Dedifferentiated amniotic fluid mesenchymal stem cell (primary cell): Measurements from ENCODE around the gene VIL1.

ENCODE experiments used
- DNase-seq: peaks from one replicate; pipeline ENCODE4 v3.0.0-alpha.2; 2016; ENCODE audit errors: extremely low spot score

The VIL1 gene

DNA sequence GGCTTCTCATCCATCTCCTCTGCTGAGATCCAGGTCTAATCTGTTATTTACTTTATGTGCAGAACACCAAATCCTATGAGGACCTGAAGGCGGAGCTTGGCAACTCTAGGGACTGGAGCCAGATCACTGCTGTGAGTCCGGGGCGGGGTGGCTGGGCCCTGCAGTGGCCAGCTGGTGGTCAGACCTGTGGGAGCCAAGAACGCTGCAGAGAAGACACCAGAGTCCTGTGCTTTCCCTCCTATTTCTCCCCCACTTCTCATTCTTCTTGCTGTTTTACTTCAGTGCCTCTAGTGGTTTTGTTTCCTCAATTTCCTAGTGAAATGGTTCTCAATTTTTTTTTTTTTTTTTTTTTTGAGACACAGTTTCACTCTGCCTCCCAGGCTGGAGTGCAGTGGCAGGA lies 19.7 kb downstream of the VIL1 start:
- no peak for DNase-seq

DNA sequence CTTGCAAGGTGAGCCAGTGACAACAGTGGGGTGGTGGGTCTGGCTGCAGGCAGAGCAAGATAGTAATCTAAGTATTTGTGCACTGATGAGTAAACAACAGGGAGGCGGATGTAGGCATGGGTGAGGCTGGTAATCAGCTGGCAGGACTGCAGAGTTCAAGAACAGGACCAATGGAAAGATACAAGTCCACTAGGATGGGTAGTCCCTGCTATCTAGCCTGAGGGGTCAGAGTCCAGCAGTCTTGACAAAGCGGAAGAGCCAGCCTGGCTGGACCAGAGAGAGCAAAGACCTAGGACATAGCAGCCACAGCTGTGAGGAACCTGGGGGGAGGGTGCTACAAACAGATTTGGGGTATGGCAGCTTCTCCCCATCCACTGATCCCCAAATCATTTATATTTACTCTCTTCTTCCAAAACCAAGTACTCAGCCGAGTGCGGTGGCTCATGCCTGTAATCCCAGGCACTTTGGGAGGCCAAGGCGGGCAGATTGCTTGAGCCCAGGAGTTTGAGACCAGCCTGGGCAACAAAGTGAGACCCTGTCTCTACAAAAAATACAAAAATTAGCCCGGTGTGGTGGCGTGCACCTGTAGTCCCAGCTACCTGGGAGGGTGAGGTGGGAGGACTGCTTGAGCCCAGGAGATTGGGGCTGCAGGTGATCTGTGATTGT lies 25.9 kb downstream of the VIL1 start:
- no peak for DNase-seq

DNA sequence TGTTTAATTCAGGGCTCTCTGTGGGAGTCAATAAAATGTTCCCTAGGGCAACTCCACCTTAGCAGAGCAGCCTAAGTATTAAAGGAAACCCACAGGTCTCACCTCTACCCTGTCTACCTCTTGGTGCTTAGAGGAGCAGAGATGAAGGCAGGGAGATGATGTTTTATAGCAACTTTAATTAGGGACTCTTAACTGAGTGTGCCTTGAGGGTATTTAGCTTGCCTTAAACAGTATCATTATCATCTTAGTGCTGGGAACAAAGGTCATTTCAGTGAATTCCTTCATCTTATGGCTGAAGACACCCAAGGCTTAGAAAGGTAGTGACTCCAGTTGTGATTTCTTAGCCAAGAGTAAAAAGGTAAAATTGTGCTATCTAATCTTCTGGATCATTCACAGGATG lies 26.7 kb downstream of the VIL1 start:
- no peak for DNase-seq

DNA sequence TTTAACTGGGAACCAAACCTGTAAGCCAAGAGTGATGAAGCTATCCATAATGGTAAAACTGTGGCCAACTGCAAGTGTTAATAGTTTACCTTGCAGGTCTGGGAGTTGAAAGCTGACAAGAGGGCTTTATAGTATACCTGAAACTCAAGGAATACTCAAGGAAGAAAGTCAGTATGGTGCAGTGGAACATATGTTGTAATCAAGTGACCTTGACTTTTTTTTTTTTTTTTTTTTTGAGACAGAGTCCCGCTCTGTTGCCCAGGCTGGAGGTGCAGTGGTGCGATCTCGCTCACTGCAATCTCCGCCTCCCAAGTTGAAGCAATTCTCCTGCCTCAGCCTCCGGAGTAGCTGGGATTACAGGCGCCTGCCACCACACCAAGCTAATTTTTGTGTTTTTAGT lies 27.6 kb downstream of the VIL1 start:
- no peak for DNase-seq

DNA sequence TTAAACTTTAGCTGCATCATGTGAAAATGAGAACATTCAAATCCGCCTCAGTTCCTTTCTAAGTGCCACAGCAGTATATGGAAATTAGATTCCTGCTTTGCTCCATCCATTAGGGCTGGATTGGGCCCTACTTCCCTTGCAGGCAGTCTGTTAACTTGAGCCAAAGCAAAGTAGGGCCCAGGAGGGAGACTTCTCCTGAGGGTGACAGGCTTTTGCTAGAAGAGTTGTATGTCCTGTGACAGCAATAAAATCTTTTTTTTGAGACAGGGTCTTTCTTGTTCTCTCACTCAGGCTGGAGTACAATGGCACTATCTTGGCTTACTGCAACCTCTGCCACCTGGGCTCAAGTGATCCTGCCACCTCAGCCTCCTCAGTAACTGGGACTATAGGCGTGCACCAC lies 28.1 kb downstream of the VIL1 start:
- no peak for DNase-seq

DNA sequence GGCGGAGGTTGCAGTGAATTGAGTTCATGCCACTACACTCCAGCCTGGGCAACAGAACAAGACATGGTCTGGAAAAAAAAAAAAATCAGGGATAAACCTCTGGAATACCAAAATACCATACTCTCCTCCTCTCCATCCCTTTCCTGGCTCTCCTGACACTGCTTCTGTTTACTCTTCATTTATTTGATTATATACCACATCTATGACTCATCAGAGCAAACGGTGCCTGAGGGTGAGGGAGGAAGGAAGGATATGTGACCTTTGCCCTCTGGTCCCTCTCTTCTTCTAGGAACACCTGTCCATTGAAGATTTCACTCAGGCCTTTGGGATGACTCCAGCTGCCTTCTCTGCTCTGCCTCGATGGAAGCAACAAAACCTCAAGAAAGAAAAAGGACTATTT lies 30.0 kb downstream of the VIL1 start:
- DNase-seq, result no peak

DNA sequence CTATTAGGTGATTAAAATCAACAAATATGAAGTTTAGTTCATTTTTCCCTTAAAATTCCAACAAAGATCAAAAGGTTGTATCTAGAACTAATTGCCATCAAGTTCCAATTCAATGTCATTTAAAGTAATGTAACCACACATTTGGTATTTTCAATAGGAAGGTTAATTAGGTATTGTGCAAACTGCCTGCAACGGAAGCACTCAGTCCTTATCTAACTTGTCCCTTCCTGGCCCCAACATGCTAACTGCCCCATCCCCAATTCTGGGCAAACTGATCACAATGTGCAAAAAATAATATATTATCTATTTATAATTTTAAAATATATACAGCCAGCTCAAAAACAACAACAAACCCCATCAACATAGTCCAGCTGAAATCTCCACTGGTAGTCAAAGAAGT lies 33.2 kb downstream of the VIL1 start:
- no peak for DNase-seq

DNA sequence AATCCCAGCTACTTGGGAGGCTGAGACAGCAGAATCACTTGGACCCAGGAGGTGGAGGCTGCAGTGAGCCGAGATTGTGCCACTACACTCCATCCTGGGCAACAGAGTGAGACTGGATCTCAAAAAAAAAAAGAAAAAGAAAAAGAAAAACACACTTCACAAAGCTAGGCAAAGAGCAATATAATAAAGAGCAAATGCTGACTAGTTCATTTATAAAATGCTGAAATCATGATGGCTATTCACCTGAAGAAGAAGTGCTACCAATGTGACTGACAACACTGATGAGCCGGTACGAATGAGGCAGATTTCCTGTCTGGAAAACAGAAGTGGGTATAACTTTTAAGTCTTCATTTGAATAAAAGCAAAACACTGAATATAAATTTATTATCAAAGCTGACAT lies 37.9 kb downstream of the VIL1 start:
- no peak for DNase-seq

DNA sequence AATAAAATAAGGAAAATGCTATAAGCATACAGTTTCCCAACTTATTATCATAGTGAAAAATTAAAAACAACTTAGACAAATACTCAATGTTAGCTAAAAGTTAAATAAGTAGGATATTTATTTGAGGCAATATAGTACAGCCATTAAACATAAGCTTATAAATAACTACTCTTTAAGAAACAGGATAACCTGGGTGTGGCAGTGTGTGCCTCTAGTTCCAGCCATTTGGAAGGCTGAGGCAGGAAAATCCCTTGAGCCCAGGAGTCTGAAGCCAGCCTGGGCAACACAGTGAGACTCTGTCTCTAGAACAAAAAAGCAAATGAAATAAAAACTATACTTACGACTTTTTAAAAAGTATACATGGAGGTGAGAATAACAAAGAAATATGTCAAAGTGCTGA lies 39.7 kb downstream of the VIL1 start:
- DNase-seq, result no peak

DNA sequence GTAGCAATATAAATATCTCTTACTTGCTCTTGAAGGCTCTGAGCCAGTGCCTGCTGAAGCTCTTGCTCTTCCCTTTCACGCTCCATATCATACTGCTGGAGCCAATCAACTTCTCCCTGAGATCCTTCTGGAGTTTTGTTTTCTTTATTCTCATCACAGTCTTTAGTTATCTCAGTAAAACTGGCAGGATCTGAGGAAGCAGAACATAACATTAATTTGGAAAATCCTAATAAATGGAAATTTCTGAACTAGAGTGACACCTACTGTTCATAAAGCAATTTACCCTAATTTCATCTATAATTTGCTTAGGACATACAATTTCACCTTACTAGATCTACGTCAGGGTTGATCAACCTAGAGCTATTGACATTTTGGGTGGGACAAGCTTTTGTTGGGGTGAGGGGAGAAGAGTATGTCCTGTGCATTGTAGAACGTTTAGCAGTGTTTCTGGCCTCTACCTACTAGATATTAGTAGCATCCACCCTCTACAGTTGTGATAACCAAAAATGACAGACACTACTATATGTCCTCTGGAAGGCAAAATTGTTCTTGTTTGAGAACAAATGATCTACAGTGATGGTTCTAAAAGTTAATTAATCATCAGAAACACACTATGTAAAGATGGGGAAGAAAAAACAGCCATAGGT lies 47.2 kb downstream of the VIL1 start:
- DNase-seq, result peak; percentile 32

DNA sequence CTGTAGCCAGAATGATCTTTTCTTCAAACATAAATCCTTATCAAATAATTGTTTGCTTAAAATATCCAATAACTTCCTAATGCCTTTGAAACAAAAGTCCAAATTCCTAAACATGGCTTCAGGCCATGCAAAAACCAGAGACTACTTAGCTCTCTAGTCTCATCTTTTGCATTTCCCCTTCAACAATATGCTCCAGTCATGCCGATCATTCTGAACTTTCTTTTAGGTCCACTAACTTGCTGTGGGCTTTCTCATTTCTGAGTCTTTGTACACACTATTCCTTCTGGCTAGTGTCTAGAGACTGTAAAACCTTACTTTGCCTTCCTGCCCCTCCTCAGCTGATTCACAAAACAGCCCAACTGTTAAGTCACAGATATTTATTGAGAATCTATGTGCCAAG lies 51.5 kb downstream of the VIL1 start:
- DNase-seq, result no peak

DNA sequence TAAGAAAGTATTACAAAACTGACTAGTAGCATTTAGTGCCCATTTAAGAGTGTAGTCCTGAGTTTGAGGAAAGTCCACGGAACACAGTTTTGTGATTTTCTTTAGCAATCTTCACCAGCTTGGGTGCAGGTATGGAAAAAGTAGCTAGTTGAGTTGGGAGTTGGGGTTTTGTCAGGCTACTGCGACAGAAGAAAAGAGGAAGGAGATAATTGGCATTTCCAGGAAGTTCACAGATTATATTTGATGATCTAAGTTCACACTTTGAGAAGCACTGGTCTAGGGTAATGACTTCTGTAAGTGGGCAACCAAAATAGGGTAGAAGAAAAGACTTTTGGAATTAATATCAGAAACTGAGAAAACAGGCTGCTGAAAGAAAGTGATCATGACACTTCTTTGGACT lies 52.1 kb downstream of the VIL1 start:
- DNase-seq, result no peak

DNA sequence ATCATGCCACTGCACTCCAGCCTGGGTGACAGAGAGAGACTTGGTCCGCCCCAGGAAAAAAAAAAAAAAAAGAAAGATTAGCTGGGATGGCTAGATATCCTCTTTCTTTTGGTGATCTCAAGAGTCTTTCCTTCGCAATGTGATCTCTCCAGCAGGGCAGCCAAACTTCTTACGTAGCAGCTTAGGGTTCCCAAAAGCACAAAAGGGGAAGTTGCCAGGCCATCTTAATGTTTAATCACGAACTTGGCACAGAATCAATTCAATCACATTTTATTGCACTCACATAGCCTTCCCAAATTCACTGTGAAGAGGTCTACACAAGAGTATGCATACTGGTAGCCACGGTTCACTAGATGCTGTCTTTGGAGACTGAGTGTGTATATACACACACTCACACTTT lies 53.1 kb downstream of the VIL1 start:
- no peak for DNase-seq

DNA sequence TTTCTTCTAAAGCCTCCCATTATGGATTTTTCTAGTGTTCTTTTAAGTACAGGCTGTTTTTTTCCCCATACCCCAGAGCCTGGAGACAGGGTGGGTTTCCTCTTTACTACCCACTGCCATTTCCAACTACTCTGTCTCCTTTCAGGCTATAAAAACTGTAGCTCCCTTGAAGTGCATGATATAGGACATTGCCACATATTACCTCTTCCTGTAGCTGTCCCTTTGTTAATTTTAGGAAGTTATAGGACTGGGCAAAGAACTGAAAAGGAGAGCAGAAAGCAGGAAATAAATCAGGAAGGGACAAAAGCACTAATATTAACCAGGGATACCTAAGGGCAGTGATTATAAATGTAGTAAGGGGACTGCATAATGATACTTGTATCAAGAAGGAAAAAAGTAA lies 54.1 kb downstream of the VIL1 start:
- no peak for DNase-seq

DNA sequence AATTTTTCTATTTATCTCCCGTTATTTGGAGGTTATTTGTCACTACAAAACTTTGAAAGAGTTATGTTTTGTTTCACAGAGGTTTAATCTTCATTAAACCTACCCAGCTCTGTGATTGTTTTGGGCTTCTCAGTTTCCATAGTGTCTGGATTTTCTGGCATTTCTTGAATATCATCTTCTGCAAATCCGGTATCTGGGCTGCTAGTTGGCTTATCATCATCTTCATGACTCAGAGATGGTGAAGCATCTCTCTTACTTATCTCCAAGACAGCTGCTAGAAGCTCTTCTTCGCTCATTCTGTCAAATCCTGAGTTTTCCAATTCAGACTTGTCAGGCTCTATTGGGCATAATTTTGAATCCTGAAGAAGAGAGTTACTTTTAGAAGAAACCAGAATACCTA lies 55.6 kb downstream of the VIL1 start:
- no peak for DNase-seq

DNA sequence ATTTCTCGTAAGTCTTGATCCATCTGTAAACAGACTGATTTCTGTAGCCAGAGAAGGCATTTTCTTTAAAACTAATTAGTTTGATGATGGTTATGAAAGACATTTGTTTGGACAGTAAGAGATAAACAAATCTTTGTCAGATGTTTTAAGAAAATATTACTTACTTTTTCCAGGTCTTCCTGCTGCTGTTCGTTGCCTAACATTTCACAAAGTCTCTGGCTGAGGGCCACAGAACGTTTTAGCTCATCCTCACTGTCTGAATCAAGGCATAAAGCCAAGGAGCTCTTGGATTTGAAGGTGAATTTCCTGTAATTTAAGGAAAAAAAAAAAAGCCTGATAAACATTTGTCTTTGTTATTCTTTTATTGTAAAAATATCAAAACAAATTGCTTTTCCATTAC lies 57.8 kb downstream of the VIL1 start:
- no peak for DNase-seq

DNA sequence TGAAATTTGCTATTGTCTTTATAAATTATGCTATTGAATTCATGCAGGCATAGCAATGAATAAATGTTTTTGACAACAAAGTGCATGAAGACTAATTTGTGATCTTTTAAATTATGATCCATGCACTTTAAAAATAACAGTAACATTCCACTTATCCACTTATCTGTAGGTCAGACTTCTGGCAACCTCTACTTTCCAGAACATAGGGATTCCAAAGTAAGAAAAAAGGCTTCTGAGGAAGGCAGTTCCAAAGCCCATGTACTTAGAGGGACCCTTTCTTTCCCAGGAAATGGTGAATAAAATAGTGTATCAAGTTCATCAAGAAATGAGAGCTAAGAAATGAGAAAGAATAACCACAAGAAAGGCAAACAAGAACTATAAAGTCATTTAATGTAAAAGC lies 58.3 kb downstream of the VIL1 start:
- no peak for DNase-seq

DNA sequence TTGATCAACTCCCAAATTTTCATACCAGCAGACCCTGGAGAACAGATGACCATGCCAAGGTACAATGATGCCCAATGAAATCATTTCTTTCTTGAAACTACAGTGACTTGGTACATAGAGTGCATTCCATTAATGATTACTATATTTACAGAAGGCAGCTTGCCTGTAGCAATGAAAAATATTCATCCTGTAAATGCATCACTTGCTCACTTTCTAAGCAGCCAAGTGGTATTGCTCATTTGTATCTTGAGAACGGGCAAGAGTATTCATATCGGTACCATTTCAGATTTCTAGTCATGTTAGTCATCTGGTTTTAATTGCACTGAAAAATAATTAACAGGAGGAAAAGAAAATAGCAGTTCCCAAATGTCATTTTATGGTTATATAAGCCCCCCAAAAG lies 59.6 kb downstream of the VIL1 start:
- DNase-seq, result no peak

DNA sequence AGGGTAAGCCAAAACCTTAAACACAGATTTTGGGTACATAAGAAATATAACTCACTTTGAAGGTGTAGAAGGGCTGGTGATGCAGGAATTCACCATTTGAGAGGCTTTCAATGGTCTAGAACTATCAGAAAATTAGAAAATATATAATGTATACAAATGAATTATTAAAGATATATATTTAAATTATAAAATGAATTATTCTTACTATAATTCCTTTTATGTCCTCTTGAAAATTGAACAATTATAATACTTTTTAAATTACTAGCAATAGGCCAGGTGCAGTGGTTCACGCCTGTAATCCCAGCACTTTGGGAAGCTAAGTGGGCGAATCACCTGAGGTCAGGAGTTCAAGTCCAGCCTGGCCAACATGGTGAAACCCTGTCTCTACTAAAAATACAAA lies 60.7 kb downstream of the VIL1 start:
- DNase-seq, result no peak

DNA sequence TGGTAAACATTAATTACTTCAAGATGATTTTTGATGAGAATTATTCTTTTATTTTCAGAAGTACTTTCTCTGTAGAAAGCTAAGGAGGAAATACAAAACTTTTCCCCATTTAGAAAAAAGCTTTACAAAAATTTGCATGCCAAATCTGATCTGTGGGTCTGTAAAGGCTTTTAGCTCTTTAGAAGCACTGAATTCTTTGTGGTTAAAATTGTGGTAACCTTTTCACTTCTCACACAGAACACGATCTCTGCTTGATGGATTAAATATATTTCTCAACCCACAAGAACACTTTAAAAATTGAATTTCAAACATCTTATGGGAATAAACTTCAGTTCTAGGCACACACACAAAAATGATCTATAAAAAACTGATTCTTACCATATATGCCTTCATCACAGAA lies 63.7 kb downstream of the VIL1 start:
- DNase-seq, result no peak

DNA sequence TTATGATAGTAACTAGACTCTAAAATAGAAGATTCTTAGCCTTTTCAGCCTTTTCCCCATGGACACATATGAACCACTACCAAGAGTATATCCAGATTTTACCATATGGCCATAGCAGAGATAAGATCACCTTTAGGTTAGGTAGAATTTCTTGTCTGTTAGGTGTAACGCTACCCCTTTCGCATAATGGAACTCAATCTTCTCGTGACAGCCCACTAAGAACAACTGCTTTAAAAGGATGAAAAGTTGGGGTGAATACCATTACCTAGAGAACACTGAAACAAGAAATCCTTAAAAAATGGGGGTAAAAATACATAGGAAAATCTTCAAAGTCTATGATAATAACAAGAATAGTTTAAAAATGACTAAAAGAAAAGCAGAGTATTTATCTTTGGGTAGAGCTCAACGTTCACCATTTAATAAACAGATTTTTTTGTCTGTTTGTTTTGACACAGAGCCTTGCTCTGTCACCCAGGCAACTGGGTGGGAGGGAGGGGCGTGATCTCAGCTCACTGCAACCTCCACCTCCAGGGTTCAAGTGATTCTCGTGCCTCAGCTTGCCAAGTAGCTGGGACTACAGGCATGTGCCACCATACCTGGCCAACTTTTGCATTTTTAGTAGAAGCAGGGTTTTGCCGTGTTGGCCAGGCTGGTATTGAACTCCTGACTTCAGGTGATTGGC lies 67.2 kb downstream of the VIL1 start:
- no peak for DNase-seq

DNA sequence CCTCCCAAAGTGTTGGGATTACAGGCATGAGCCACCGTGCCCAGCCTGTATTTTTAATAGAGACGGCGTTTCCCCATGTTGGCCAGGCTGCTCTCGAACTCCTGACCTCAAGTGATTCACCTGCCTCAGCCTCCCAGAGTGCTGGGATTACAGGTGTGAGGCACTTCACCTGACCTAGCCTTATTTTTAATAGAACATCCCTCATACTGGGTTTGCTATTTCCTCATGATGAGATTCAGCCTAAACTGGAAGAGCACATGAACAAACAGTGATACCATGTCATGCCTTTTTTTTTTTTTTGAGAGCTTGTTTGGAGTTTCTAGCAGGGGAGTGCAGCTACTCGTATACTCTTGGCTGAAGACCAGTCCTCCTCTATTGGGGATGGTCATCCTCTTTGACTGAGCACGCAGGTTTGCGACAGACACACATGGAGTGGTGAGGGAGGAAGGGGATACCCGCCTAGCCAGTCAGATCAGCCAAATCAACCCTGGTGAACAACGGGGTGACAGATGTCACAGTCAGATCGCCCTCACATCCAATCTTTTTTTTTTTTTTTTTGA lies 81.7 kb downstream of the VIL1 start:
- DNase-seq, result no peak

DNA sequence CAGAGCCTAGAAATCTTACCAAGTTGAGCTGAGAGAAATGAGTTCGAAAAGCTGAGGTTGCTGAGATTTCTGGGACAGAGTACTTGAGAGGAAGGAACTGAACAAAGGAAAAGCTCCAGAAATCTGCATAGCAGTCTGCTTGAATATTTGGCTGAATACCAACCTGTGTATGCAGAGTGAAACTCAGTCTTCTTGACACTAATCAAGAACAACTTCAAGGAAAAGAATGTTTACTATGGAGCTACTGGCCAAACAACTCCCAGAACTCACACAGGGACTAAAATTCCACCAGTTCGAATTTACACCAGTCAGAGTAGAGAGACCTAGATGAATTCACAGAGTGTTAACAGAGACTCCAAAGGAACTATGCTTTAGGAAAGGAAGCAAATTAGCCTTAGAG lies 82.7 kb downstream of the VIL1 start:
- peak; percentile 45 for DNase-seq
